ENCODE data around the gene ADAM17. TPM values are rescaled to one million over a fixed set of nuclear protein-coding genes. Genes with fewer than 3 reads are reported as not detected.

ADAM17 gene
- total and polyA plus RNA-seq, 2 of the 13 experiments (the other 11 are each of a cell fraction or from before 2014, with no cell fraction given) = 6.5 to 33.4 TPM

- no peaks in the 10 kb centered on the region for H3K9me3 ChIP-seq (ENCODE audit: low read length)
- no peak overlapping the region for H3K27ac ChIP-seq (ENCODE audit: extremely low read length, insufficient read depth, low read length)
- H3K36me3 ChIP-seq (replicated peaks in 1 of 2; ENCODE audit: control insufficient read depth in 1 of 2, insufficient read depth in 2 of 2, low read length in 2 of 2) = no peaks in the 10 kb centered on the region
- in situ Hi-C loops (cut with HindIII; ENCODE audit: extremely low pct_ligation_motif_present, low pct_unique_long_range_greater_than_20kb) = no loop called here
- no peak for FAIRE-seq
- H3K4me2 ChIP-seq (ENCODE audit: low read depth, low read length) = no peak overlapping the region
- H3K79me2 ChIP-seq (ENCODE audit: insufficient read depth, low read length) = no peaks in the 10 kb centered on the region
- intact Hi-C loops (cut with micrococcal nuclease; ENCODE audit: unreplicated experiment) = no loop called here
- no peaks in the 10 kb centered on the region for H3K27me3 ChIP-seq (ENCODE audit: control insufficient read depth in 1 of 2, insufficient read depth in 2 of 2, low read length in 2 of 2)
- no peak for ATAC-seq
- H2AFZ ChIP-seq (ENCODE audit: low read length) = no peak overlapping the region
- no peak for DNase-seq (ENCODE audit: low spot score)
- no peak overlapping the region for H3K9ac ChIP-seq (ENCODE audit: insufficient read depth, low read depth, low read length)
- no peak overlapping the region for H3K4me3 ChIP-seq (replicated peaks in 1 of 3; ENCODE audit: insufficient read depth in 1 of 3, low read depth in 2 of 3, low read length in 3 of 3)
- ChIA-PET POLR2A (no interaction called here), CTCF (ENCODE audit: low intra/inter-chr PET ratio, low total read pairs) (no interaction called here)
- no peaks in the 10 kb centered on the region for H4K20me1 ChIP-seq (ENCODE audit: insufficient read depth, low read length)
- BruUV-seq (replicated peaks) = no TSS peak
- H3K4me1 ChIP-seq (ENCODE audit: insufficient read depth, low read length) = peaks cover 20% of the 10 kb centered on the region
- whole genome bisulfite sequencing (ENCODE audit: low lambda C conversion rate) = 27% methylated on average over 2 of the region's 2 CpGs
- no peak for TF ChIP-seq TRAFD1 (CRISPR knock-in tag; IDR thresholded peaks at IDR 0.05; ENCODE audit: borderline replicate concordance)
- TF ChIP-seq BRD4 (CRISPR knock-in tag; IDR thresholded peaks at IDR 0.05) = no peak
- no peak for TF ChIP-seq USF2 (IDR thresholded peaks at IDR 0.05; ENCODE audit: low read depth, low read length)
- TF ChIP-seq USF2 (CRISPR knock-in tag; IDR thresholded peaks at IDR 0.05; ENCODE audit: borderline replicate concordance) = no peak
- no peak for TF ChIP-seq SALL1 (CRISPR knock-in tag; IDR thresholded peaks at IDR 0.05)
- no peak for TF ChIP-seq ZBTB2 (CRISPR knock-in tag; IDR thresholded peaks at IDR 0.05; ENCODE audit: low read depth)
- no peak for TF ChIP-seq YEATS4 (CRISPR knock-in tag; IDR thresholded peaks at IDR 0.05; ENCODE audit: borderline replicate concordance)
- no peak for TF ChIP-seq ZNF569 (CRISPR knock-in tag; IDR thresholded peaks at IDR 0.05; ENCODE audit: borderline replicate concordance)
- TF ChIP-seq ZBTB26 (CRISPR knock-in tag; IDR thresholded peaks at IDR 0.05; ENCODE audit: borderline replicate concordance) = no peak
- no peak for TF ChIP-seq NONO (IDR thresholded peaks at IDR 0.05)
- TF ChIP-seq NONO (CRISPR knock-in tag; conservative IDR thresholded peaks at IDR 0.05) = no peak
- no peak for TF ChIP-seq TMF1 (CRISPR knock-in tag; IDR thresholded peaks at IDR 0.05; ENCODE audit: low read depth)
- no peak for TF ChIP-seq HNF1A (IDR thresholded peaks at IDR 0.05; ENCODE audit: low read depth)
- no peak for TF ChIP-seq HNF1A (CRISPR knock-in tag; IDR thresholded peaks at IDR 0.05; ENCODE audit: borderline replicate concordance)
- no peak for TF ChIP-seq ZNF337 (CRISPR knock-in tag; IDR thresholded peaks at IDR 0.05; ENCODE audit: borderline replicate concordance, low read depth)
These were observed 18.7 kb upstream of the ADAM17 start for GRCh38 chr2:9574331-9574730.
